Activated CD4-positive, alpha-beta T cell treated with anti-CD3 and anti-CD28 coated beads for 36 hours (primary cell): ENCODE data around the gene UNC45A. TPM values are rescaled to one million over a fixed set of nuclear protein-coding genes. Genes with fewer than 3 reads are reported as not detected.
"Not testable (repeated sequence)": the region's sequence is repeated elsewhere in the genome, so short reads cannot be mapped to it uniquely, and the experiment has no call there.

Experiments used
- ATAC-seq: fragments of 200-7000 bp; cut with Tn5 transposase; one replicate; pipeline ENCODE4 v1.10.0; 2021; ENCODE audit warnings: mild to moderate bottlenecking, moderate library complexity
- CTCF ChIA-PET: fragments of 350-600 bp; sonication (Branson Sonifier 250); formaldehyde crosslinking; loops from one replicate; lab custom pipeline; 2021; ENCODE audit warnings: antibody characterized with exemption; lab: Charles Lee
- POLR2A ChIA-PET: fragments of 350-600 bp; sonication (Branson Sonifier 250); formaldehyde crosslinking; loops from one replicate; lab custom pipeline; 2021; ENCODE audit warnings: antibody characterized with exemption, inconsistent platforms; lab: Charles Lee
- DNase-seq: peaks from one replicate; pipeline ENCODE4 v3.0.0-alpha.2; 2020
- H3K27ac Mint-ChIP-seq: one replicate; pipeline ENCODE4 v1.8.0; 2021; ENCODE audit warnings: mixed read lengths
- H3K27me3 Mint-ChIP-seq: one replicate; pipeline ENCODE4 v1.8.0; 2021; ENCODE audit warnings: mixed read lengths
- H3K36me3 Mint-ChIP-seq: one replicate; pipeline ENCODE4 v1.8.0; 2021; ENCODE audit warnings: low read depth, mixed read lengths
- H3K4me1 Mint-ChIP-seq: one replicate; pipeline ENCODE4 v1.8.0; 2021; ENCODE audit warnings: mixed read lengths
- H3K4me3 Mint-ChIP-seq: one replicate; pipeline ENCODE4 v1.8.0; 2021; ENCODE audit warnings: mild to moderate bottlenecking, moderate library complexity, mixed read lengths
- H3K9me3 Mint-ChIP-seq: one replicate; pipeline ENCODE4 v1.8.0; 2021; ENCODE audit warnings: low read depth, mixed read lengths
- intact Hi-C, 2 experiments: fragments of 100-400 bp; cut with DNase I in 1 of 2; cut with micrococcal nuclease in 1 of 2; formaldehyde crosslinking; loops; one replicate each; pipeline versions ENCODE4 v1.14.2 to v1.15.1; 2022 to 2024; cut with DNase I, micrococcal nuclease
- total RNA-seq, 2 experiments: library from RNA; stranded (reverse); gene quantifications; one replicate each; pipeline ENCODE4 v1.2.3, GENCODE V29; 2021

Gene UNC45A
- total RNA-seq, 2 experiments from 2014 or later, result 51.4 to 65.6 TPM

DNA sequence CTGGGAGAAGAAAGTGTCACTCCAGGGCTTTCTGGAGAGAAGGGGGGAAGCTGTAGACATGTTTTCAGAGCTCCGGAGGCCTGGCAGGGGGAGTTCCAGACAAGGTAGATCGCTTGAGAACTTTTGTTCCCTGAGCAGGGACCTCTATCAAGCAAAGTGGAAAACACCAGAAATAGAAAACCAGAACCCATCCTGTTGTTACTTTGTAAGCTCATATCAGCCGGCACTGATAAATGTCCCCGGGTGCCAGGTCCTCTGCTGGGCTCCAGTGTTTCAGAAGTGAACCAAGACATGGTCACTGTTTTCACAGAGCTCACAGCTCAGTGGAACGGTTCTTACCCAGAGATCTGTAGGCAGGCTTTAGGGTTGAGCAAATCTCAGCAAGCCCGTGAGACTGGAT lies 16.2 kb upstream of the UNC45A start:
- POLR2A ChIA-PET, result interaction anchor here (1.5 kb wide), 1 partner anchor 15 kb away, joined by 4 read pairs; no protein-coding TSS in a partner anchor
- DNase-seq, result no peak
- CTCF ChIA-PET, result interaction anchor here (0.7 to 1.9 kb wide), 3 partner anchors 11 to 327 kb away, joined by 3 to 12 read pairs (median 3); partner anchors contain the start of gene HDDC3
- Mint-ChIP-seq H3K27me3 (no peaks in the 10 kb centered on the region), H3K4me1 (peaks cover 19% of the 10 kb centered on the region), H3K4me3 (no peak overlapping the region), H3K27ac (no peak overlapping the region), H3K36me3 (peaks cover 50% of the 10 kb centered on the region), H3K9me3 (no peaks in the 10 kb centered on the region)
- ATAC-seq, result no peak
- intact Hi-C loops, result no loop called here

DNA sequence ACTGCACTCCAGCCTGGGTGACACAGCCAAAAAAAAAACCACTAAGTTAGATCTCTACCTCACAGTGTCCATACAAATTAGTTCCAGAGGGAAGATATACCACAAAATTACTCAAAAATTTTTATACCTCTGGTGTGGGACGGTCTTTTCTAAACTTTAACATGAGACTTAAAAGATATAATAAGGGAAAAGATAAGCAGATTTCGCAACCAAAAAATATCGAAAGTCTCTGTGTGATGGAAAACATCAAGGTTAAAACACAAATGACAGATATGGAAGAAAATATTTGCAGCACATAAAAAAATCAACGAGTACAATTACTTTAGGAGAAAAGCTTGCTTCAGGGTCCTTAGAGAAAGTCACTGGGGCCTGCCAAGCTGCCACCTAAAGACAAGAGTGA lies 13.2 kb upstream of the UNC45A start:
- no peak overlapping the region for H3K27ac Mint-ChIP-seq
- ATAC-seq (no peak), DNase-seq (no peak)
- H3K9me3 Mint-ChIP-seq, result no peaks in the 10 kb centered on the region
- intact Hi-C loops, result no loop called here
- peaks cover 38% of the 10 kb centered on the region for H3K36me3 Mint-ChIP-seq
- H3K27me3 Mint-ChIP-seq, result no peaks in the 10 kb centered on the region
- ChIA-PET POLR2A (no interaction called here), CTCF (interaction anchor here (0.8 to 4.2 kb wide), 6 partner anchors 11 to 623 kb away, joined by 3 to 37 read pairs (median 3); partner anchors contain the start of genes HDDC3, MAN2A2 and RCCD1)
- H3K4me3 Mint-ChIP-seq, result no peak overlapping the region
- H3K4me1 Mint-ChIP-seq, result peaks cover 28% of the 10 kb centered on the region

DNA sequence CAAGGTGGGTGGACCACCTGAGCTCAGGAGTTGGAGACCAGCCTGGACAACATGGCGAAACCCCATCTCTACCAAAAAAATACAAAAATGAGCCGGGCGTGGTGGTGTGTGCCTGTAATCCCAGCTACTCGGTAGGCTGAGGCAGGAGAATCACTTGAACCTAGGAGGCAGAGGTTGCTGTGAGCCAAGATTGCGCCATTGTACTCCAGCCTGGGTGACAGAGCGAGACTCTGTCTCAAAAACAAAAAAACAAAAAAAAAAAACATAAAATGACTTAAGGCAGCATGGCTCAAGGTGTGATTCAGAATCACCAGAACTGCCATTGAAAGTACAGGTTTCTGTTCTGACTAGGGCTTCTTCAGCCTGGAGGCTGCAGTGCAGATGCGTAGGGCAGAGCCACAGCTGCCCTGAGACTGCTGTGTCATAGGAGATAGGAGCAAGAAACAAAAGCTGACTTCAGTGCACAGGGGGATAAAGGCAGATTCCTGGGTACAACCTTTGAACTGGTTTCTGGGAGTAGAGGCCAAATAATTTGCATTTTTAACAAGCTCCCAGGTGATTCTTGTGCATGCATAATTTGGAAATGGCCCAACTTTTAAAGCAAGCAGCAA lies 12.3 kb upstream of the UNC45A start:
- intact Hi-C loops, H3K27ac Mint-ChIP-seq, H3K4me3 Mint-ChIP-seq, H3K27me3 Mint-ChIP-seq, H3K9me3 Mint-ChIP-seq: not testable (repeated sequence)
- POLR2A ChIA-PET, result interaction anchor here (0.6 to 0.8 kb wide), 4 partner anchors 8 to 517 kb away, joined by 3 to 5 read pairs (median 3); no protein-coding TSS in a partner anchor
- Mint-ChIP-seq H3K36me3 (peaks cover 32% of the 10 kb centered on the region), H3K4me1 (peaks cover 28% of the 10 kb centered on the region)
- ATAC-seq (peak; percentile 93), DNase-seq (peak; percentile 71)
- CTCF ChIA-PET, result interaction anchor here (0.6 to 4.2 kb wide), 7 partner anchors 10 to 273 kb away, joined by 3 to 37 read pairs (median 3); partner anchors contain the start of genes HDDC3, MAN2A2 and RCCD1

DNA sequence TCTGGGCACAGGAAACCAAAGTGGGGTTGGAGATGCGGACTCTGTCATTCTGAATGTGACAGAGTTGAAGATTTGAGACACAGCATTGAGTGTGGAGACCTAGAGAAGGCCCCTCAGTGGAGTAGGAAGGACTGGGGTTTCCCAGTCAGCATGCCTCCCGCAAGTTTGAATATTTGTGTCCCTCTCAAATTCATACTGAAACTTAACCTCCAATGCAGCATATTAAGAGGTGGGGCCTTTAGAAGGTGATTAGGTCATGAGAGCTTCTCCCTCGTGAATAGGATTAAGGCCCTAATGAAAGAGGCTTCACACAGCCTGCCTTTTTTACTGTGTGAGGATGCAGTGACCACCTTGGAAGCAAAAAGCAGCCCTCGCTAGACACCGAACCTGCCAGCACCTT lies 10.7 kb upstream of the UNC45A start:
- POLR2A ChIA-PET, result no interaction called here

DNA sequence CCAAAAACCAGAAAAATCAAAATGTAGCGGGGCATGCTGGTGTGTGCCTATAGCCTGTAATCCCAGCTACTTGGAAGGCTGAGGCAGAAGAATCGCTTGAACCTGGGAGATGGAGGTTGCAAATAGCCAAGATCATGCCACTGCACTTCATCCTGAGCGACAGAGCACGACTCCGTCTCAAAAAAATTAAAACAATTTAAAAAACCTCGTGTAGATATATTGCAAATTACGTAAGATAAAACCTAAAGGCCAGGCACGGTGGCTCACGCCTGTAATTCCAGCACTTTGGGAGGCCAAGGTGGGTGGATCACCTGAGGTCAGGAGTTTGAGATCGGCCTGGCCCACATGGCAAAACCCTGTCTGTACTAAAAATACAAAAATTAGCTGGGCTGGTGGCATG lies 8.3 kb upstream of the UNC45A start:
- H3K27ac Mint-ChIP-seq, H3K4me3 Mint-ChIP-seq, H3K27me3 Mint-ChIP-seq, intact Hi-C loops, DNase-seq, POLR2A ChIA-PET, H3K9me3 Mint-ChIP-seq, ATAC-seq: not testable (repeated sequence)
- CTCF ChIA-PET, result interaction anchor here (0.8 to 1.1 kb wide), 2 partner anchors 55 to 99 kb away, joined by 3 to 4 read pairs; no protein-coding TSS in a partner anchor
- peaks cover 51% of the 10 kb centered on the region for H3K4me1 Mint-ChIP-seq
- peaks cover 25% of the 10 kb centered on the region for H3K36me3 Mint-ChIP-seq

More for the DNA sequence above, 10.7 kb upstream of the UNC45A start:
- ATAC-seq (peak; percentile 72), DNase-seq (peak; percentile 41)
- Mint-ChIP-seq H3K27me3 (no peaks in the 10 kb centered on the region), H3K4me3 (no peak overlapping the region), H3K36me3 (peaks cover 24% of the 10 kb centered on the region), H3K27ac (peak overlapping the region; percentile 58), H3K9me3 (no peaks in the 10 kb centered on the region), H3K4me1 (peaks cover 34% of the 10 kb centered on the region)
- intact Hi-C loops, result no loop called here
- CTCF ChIA-PET, result interaction anchor here (1.7 to 3.4 kb wide), 2 partner anchors 10 to 22 kb away, joined by 11 to 16 read pairs; partner anchors contain the start of genes MAN2A2 and UNC45A

DNA sequence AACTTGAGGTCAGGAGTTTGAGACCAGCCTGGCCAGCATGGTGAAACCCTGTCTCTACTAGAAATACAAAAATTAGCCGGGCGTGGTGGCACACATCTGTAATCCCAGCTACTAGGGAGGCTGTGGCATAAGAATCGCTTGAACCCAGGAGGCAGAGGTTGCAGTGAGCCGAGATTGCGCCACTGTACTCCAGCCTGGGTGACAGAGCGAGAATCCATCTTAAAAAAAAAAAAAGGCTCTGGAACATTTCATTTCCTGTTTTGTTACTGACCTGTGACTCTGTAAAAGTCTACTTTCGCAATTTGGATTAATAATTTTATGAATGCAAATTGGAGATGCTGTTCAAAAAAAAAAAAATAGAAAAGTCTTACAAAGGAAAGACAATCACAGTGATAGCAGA lies 7.0 kb upstream of the UNC45A start:
- peaks cover 43% of the 10 kb centered on the region for H3K4me1 Mint-ChIP-seq
- CTCF ChIA-PET, result interaction anchor here (0.6 to 8.6 kb wide), 2 partner anchors 25 to 118 kb away, joined by 4 to 164 read pairs; partner anchors contain the start of gene MAN2A2
- POLR2A ChIA-PET, intact Hi-C loops, ATAC-seq, H3K27ac Mint-ChIP-seq, H3K9me3 Mint-ChIP-seq, H3K27me3 Mint-ChIP-seq, DNase-seq: not testable (repeated sequence)
- peak overlapping the region; percentile 29 for H3K4me3 Mint-ChIP-seq
- peaks cover 27% of the 10 kb centered on the region for H3K36me3 Mint-ChIP-seq

DNA sequence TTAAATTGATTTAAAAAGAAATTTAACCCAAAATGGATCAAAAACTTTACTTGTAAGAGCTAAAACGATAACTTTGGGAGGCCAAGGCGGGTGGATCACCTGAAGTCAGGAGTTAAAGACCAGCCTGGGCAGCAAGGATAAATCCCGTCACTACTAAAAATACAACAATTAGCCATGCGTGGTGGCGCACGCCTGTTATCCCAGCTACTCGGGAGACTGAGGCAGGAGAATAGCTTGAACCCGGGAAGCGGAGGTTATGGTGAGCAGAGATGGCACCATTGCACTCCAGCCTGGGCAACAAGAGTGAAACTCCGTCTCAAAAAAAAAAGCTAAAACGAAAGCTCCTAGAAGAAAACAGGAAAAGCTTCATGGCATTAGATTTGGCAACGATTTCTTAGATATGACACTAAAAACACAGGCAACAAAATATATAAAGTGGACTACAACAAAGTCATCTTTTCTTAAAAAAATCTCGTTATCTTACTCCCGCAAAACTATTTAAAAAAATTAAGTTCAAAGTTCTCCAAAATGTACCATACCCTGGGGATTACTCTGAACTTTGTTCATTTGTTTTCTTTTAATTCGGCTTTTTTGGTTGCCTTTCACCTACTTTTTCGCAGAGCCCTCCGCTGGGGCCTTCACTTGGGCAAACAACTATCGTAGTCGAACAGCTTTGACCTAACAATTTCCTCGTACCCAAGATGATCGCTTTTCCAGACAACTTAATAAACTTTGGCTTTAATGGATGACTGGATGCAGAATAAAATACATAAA lies 5.7 kb upstream of the UNC45A start:
- POLR2A ChIA-PET, result interaction anchor here (1.4 to 1.8 kb wide), 3 partner anchors 26 to 100 kb away, joined by 3 to 11 read pairs (median 4); partner anchors contain the start of gene MAN2A2
- peaks cover 22% of the 10 kb centered on the region for H3K36me3 Mint-ChIP-seq
- no peak for DNase-seq
- no peaks in the 10 kb centered on the region for H3K27me3 Mint-ChIP-seq
- no peak for ATAC-seq
- H3K4me1 Mint-ChIP-seq, result peaks cover 39% of the 10 kb centered on the region
- H3K4me3 Mint-ChIP-seq, result peak overlapping the region; percentile 99
- H3K9me3 Mint-ChIP-seq, result no peaks in the 10 kb centered on the region
- intact Hi-C loops, result loop anchor here (1.0 to 10.0 kb wide), 14 partner anchors 26 to 1973 kb away; partner anchors contain the start of genes NGRN (in 2 of the 2), AP3S2 (in 1 of the 2), BLM (in 1 of the 2) and CHD2 (in 1 of the 2)
- peak overlapping the region; percentile 99 for H3K27ac Mint-ChIP-seq
- CTCF ChIA-PET, result interaction anchor here (0.7 to 11.3 kb wide), 7 partner anchors 9 to 281 kb away, joined by 3 to 164 read pairs (median 6); partner anchors contain the start of genes BLM, MAN2A2 and RCCD1

DNA sequence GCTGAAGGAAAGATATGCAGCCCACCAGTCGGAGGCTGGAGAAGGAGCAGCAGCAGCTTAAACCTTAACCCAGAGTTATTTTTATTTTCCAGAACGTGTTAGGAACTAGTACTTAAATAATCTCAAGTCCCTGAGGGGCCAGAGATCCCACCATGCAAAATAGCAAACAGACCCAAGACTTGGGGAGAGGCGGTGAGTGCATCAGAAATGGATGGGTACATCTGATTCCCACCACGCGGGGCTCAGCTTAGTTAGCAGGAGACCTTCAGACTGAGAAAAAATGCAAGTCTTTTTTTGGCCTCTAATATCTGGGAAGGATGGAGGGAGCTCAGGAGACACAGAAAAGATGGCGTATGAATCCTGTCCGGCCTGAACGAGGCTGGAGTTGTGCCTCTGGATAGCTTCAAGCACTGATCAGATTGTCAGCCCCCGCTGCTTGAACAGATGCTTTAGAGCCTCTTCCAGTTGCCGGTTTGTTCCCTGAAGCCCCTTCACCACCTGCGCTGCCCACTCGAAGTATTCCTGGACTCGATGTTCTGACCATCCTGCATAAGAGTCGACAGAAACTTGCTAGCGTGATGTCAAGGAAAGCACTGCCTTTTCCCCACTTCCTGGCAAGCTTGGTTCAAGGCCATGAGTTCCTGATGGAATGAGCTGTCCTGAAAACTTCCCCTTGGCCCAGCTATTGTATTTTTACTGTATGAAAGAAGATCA lies 4.1 kb upstream of the UNC45A start:
- ATAC-seq, result no peak
- Mint-ChIP-seq H3K4me1 (peaks cover 39% of the 10 kb centered on the region), H3K27ac (peak overlapping the region; percentile 99), H3K36me3 (peaks cover 19% of the 10 kb centered on the region), H3K4me3 (peak overlapping the region; percentile 99), H3K9me3 (no peaks in the 10 kb centered on the region), H3K27me3 (no peaks in the 10 kb centered on the region)
- CTCF ChIA-PET, result interaction anchor here (0.7 to 11.3 kb wide), 32 partner anchors 9 to 744 kb away, joined by 3 to 164 read pairs (median 6); partner anchors contain the start of genes BLM, FES, IQGAP1 and MAN2A2
- intact Hi-C loops, result loop anchor here (1.0 to 10.0 kb wide), 14 partner anchors 24 to 1971 kb away; partner anchors contain the start of genes NGRN (in 2 of the 2), AP3S2 (in 1 of the 2), BLM (in 1 of the 2) and CHD2 (in 1 of the 2)
- POLR2A ChIA-PET, result interaction anchor here (0.6 to 2.2 kb wide), 13 partner anchors 8 to 698 kb away, joined by 3 to 15 read pairs (median 3); partner anchors contain the start of genes BLM, CIB1, IQGAP1 and MAN2A2
- DNase-seq, result no peak

DNA sequence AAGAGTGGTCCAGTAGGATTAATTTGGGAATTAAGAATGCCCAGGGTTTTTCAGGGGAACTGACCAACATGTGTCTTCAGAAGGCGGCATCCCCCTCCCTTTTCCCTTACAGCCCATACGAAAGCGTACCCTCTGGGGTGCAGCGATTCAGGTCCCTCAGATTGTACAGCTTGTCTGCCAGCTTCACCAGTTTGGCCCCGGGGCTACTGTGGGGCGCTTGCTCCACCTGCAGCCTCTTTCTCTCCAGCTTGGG lies 3.6 kb upstream of the UNC45A start:
- POLR2A ChIA-PET, result interaction anchor here (0.6 to 2.2 kb wide), 12 partner anchors 8 to 698 kb away, joined by 3 to 15 read pairs (median 4); partner anchors contain the start of genes BLM, CIB1, IQGAP1 and MAN2A2
- CTCF ChIA-PET, result interaction anchor here (0.7 to 11.3 kb wide), 32 partner anchors 9 to 744 kb away, joined by 3 to 164 read pairs (median 6); partner anchors contain the start of genes BLM, FES, IQGAP1 and MAN2A2
- ATAC-seq (no peak), DNase-seq (no peak)
- peak overlapping the region; percentile 99 for H3K4me3 Mint-ChIP-seq
- peak overlapping the region; percentile 99 for H3K27ac Mint-ChIP-seq
- H3K27me3 Mint-ChIP-seq, result no peaks in the 10 kb centered on the region
- intact Hi-C loops, result loop anchor here (2.0 to 10.0 kb wide), 9 partner anchors 59 to 1971 kb away; partner anchors contain the start of genes NGRN (in 2 of the 2), AP3S2 (in 1 of the 2), CHD2 (in 1 of the 2) and IDH2 (in 1 of the 2)
- peaks cover 44% of the 10 kb centered on the region for H3K4me1 Mint-ChIP-seq
- H3K36me3 Mint-ChIP-seq, result peaks cover 23% of the 10 kb centered on the region
- H3K9me3 Mint-ChIP-seq, result no peaks in the 10 kb centered on the region
